Measurements from ENCODE around the gene MGAT5. TPM values are rescaled to one million over a fixed set of nuclear protein-coding genes. Genes with fewer than 3 reads are reported as not detected.

Gene MGAT5
- total RNA-seq, 1 experiment from 2014 or later = 34.0 TPM

DNA sequence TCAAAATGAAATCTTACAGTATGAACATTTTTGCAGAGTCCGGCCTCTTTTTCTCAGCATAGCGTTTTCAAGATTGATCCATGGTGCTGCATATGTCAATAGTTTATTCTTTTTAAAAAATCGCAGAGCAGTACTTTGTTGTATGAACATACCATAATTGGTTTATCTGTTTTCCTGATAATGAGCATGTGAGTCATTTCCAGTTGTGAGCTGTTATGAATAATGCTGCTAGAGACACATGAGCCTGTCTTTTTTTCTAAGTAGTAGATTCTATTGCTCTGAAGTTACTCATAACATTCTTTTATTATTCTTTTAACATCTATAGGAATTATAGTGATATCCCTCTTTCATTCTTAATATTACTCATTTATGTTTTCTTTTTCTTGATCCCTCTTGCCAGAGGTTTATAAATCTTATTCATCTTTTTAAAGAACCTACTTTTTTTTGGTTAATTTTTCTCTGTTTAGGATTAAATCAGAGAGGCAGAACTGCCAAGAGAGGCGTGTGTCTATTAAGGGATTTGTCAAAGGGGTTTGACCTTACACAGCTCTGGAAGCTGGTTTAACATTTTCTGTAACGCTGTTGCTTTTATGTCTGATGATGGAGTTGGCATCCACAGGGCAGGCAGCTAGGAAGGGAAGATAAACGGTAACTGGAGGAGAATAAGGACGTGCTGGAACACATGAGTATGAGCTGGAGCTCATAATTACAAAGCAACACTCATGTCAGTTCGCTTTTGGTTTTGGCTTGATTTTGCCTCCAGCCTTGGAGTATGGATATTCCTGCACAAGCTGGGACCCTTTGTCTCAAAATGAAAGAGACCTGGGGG is 47.4 kb downstream of the MGAT5 start:
- intact Hi-C loops (cut with micrococcal nuclease) = no loop called here
- no peak for DNase-seq (ENCODE audit: low read depth, low spot score)
- H3K4me3 ChIP-seq (replicated peaks in 1 of 2; ENCODE audit: low read depth in 1 of 2, low read length in 2 of 2) = no peak overlapping the region
- ChIA-PET CTCF (no interaction called here), POLR2A (no interaction called here), RAD21 (ENCODE audit: low non-redundant PET in 1 of 2, low total read pairs in 2 of 2, uncharacterized antibody in 2 of 2, unreplicated experiment in 2 of 2) (no interaction called here)
- H3K9me3 ChIP-seq (ENCODE audit: control insufficient read depth in 1 of 2, insufficient read depth in 1 of 2, low read depth in 1 of 2, low read length in 2 of 2) = no peaks in the 10 kb centered on the region
- H3K9ac ChIP-seq (ENCODE audit: low read length) = no peak overlapping the region
- no peaks in the 10 kb centered on the region for H3K9me2 ChIP-seq (ENCODE audit: insufficient read depth)
- no peak for ATAC-seq
- H3K27me3 ChIP-seq (ENCODE audit: insufficient read depth, low read length) = no peaks in the 10 kb centered on the region
- H3K4me2 ChIP-seq (ENCODE audit: low read length) = no peak overlapping the region
- H2AFZ ChIP-seq (ENCODE audit: low read depth, low read length, poor library complexity, severe bottlenecking) = no peak overlapping the region
- BruUV-seq (replicated peaks) = no TSS peak
- no peaks in the 10 kb centered on the region for H3K79me2 ChIP-seq (ENCODE audit: insufficient read depth, low read length)
- no peaks in the 10 kb centered on the region for H3K4me1 ChIP-seq (ENCODE audit: control insufficient read depth in 1 of 2, insufficient read depth in 2 of 2, low read length in 2 of 2)
- no peaks in the 10 kb centered on the region for H3K36me3 ChIP-seq (ENCODE audit: control insufficient read depth in 1 of 2, insufficient read depth in 2 of 2, low read length in 2 of 2)
- H3K27ac ChIP-seq (ENCODE audit: low read depth, low read length) = no peak overlapping the region
- TF ChIP-seq POLR2AphosphoS5 (IDR thresholded peaks at IDR 0.05; ENCODE audit: low read depth, low read length) (no peak), YY1 (IDR thresholded peaks at IDR 0.05; ENCODE audit: extremely low read depth, insufficient replicate concordance, low read depth, low read length) (no peak), EZH2phosphoT487 (IDR thresholded peaks at IDR 0.05; ENCODE audit: borderline replicate concordance) (no peak), ELF1 (IDR thresholded peaks at IDR 0.05; ENCODE audit: borderline replicate concordance, low read depth) (no peak), CEBPB (IDR thresholded peaks at IDR 0.05; ENCODE audit: low read depth) (no peak), ZFX (IDR thresholded peaks at IDR 0.05) (no peak), POLR2A (IDR thresholded peaks at IDR 0.05; ENCODE audit: borderline replicate concordance, extremely low read depth, insufficient read depth, insufficient read length) (no peak), SP1 (IDR thresholded peaks at IDR 0.05; ENCODE audit: low read depth) (no peak), TCF7L2 (IDR thresholded peaks at IDR 0.05; ENCODE audit: borderline replicate concordance, extremely low read depth, insufficient read depth, insufficient read length) (no peak), FOSL1 (IDR thresholded peaks at IDR 0.05; ENCODE audit: low read depth) (no peak)
- TF ChIP-seq, protein P1, sequence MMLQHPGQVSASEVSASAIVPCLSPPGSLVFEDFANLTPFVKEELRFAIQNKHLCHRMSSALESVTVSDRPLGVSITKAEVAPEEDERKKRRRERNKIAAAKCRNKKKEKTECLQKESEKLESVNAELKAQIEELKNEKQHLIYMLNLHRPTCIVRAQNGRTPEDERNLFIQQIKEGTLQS (IDR thresholded peaks at IDR 0.05) = no peak
- TF ChIP-seq, protein P2, sequence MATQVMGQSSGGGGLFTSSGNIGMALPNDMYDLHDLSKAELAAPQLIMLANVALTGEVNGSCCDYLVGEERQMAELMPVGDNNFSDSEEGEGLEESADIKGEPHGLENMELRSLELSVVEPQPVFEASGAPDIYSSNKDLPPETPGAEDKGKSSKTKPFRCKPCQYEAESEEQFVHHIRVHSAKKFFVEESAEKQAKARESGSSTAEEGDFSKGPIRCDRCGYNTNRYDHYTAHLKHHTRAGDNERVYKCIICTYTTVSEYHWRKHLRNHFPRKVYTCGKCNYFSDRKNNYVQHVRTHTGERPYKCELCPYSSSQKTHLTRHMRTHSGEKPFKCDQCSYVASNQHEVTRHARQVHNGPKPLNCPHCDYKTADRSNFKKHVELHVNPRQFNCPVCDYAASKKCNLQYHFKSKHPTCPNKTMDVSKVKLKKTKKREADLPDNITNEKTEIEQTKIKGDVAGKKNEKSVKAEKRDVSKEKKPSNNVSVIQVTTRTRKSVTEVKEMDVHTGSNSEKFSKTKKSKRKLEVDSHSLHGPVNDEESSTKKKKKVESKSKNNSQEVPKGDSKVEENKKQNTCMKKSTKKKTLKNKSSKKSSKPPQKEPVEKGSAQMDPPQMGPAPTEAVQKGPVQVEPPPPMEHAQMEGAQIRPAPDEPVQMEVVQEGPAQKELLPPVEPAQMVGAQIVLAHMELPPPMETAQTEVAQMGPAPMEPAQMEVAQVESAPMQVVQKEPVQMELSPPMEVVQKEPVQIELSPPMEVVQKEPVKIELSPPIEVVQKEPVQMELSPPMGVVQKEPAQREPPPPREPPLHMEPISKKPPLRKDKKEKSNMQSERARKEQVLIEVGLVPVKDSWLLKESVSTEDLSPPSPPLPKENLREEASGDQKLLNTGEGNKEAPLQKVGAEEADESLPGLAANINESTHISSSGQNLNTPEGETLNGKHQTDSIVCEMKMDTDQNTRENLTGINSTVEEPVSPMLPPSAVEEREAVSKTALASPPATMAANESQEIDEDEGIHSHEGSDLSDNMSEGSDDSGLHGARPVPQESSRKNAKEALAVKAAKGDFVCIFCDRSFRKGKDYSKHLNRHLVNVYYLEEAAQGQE (IDR thresholded peaks at IDR 0.05; ENCODE audit: low read depth) = no peak
- TF ChIP-seq, protein P3, sequence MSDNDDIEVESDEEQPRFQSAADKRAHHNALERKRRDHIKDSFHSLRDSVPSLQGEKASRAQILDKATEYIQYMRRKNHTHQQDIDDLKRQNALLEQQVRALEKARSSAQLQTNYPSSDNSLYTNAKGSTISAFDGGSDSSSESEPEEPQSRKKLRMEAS (IDR thresholded peaks at IDR 0.05) = no peak
- TF ChIP-seq, protein P4, sequence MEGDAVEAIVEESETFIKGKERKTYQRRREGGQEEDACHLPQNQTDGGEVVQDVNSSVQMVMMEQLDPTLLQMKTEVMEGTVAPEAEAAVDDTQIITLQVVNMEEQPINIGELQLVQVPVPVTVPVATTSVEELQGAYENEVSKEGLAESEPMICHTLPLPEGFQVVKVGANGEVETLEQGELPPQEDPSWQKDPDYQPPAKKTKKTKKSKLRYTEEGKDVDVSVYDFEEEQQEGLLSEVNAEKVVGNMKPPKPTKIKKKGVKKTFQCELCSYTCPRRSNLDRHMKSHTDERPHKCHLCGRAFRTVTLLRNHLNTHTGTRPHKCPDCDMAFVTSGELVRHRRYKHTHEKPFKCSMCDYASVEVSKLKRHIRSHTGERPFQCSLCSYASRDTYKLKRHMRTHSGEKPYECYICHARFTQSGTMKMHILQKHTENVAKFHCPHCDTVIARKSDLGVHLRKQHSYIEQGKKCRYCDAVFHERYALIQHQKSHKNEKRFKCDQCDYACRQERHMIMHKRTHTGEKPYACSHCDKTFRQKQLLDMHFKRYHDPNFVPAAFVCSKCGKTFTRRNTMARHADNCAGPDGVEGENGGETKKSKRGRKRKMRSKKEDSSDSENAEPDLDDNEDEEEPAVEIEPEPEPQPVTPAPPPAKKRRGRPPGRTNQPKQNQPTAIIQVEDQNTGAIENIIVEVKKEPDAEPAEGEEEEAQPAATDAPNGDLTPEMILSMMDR (IDR thresholded peaks at IDR 0.05 in 2 of 3, conservative IDR thresholded peaks at IDR 0.05 in 1 of 3; ENCODE audit: borderline replicate concordance in 1 of 3, insufficient read depth in 1 of 3, low read depth in 2 of 3, low read length in 2 of 3) = no peak
- no peaks in the 10 kb centered on the region; the same call in 1 of the 2 replicates for H4K20me1 ChIP-seq (ENCODE audit: insufficient read depth)

Measured in HCT116 (cell line).